PC-3 (cell line): ENCODE measurements around the gene CFAP58.

Experiments used
- CTCF ChIP-seq: fragments of 300-600 bp; sonication (generic); conservative IDR thresholded peaks from 2 replicates; pipeline ENCODE4 v1.5.1; 2017; ENCODE audit warnings: antibody characterized with exemption, low read depth, mild to moderate bottlenecking, low read length
- EZH2 ChIP-seq: fragments of 300-600 bp; sonication (generic); IDR thresholded peaks from one replicate; pipeline ENCODE4 v1.6.1; 2017; ENCODE audit warnings: antibody characterized with exemption, mild to moderate bottlenecking, low read length; ENCODE audit not compliant: unreplicated experiment

- no peak for TF ChIP-seq CTCF
- no peak for TF ChIP-seq EZH2
Observed at GRCh38 chr10:104318810-104319741, 34.6 kb upstream of the CFAP58 start.
